Mesothelial cell of epicardium (in vitro differentiated cells): Measurements from ENCODE around the gene KLF11. TPM values are rescaled to one million over a fixed set of nuclear protein-coding genes. Genes with fewer than 3 reads are reported as not detected.

Experiments used
- DNase-seq, 2 experiments: peaks; one replicate each; pipeline ENCODE4 v3.0.0; 2021; ENCODE audit warnings: low spot score in 2 of 2; ENCODE audit not compliant: unreplicated experiment in 2 of 2
- H3K27ac Mint-ChIP-seq: 2 replicates; pipeline ENCODE4 v1.8.0; 2021; ENCODE audit warnings: mixed read lengths
- H3K27me3 Mint-ChIP-seq: 2 replicates; pipeline ENCODE4 v1.8.0; 2021; ENCODE audit warnings: low read depth, mixed read lengths
- H3K36me3 Mint-ChIP-seq: 2 replicates; pipeline ENCODE4 v1.8.0; 2021; ENCODE audit warnings: mixed read lengths
- H3K4me1 Mint-ChIP-seq: 2 replicates; pipeline ENCODE4 v1.8.0; 2021; ENCODE audit warnings: mixed read lengths
- H3K4me3 Mint-ChIP-seq: 2 replicates; pipeline ENCODE4 v1.8.0; 2021; ENCODE audit warnings: mild to moderate bottlenecking, moderate library complexity, mixed read lengths
- H3K9me3 Mint-ChIP-seq: 2 replicates; pipeline ENCODE4 v1.8.0; 2021; ENCODE audit warnings: mixed read lengths
- CTCF ChIP-seq: fragments of 200-600 bp; sonication (generic); IDR thresholded peaks from one replicate; pipeline ENCODE4 v1.5.0; 2021; ENCODE audit warnings: antibody characterized with exemption; ENCODE audit not compliant: unreplicated experiment
- total RNA-seq: library from RNA; stranded (reverse); gene quantifications from 3 replicates; pipeline ENCODE4 v1.2.1, GENCODE V29; 2021

KLF11 gene
- total RNA-seq, 1 donor from 2014 or later = 15.8 TPM

- Mint-ChIP-seq H3K27me3 (peaks cover 64% of the 10 kb centered on the region), H3K4me3 (no peak overlapping the region), H3K4me1 (peaks cover 9% of the 10 kb centered on the region), H3K27ac (no peak overlapping the region), H3K9me3 (no peaks in the 10 kb centered on the region), H3K36me3 (no peaks in the 10 kb centered on the region)
- TF ChIP-seq CTCF = no peak
- no peak for DNase-seq
Measured at GRCh38 chr2:10084223-10084865, 41.0 kb downstream of the KLF11 start.

- Mint-ChIP-seq H3K4me1 (peaks cover 9% of the 10 kb centered on the region), H3K9me3 (no peaks in the 10 kb centered on the region), H3K4me3 (no peak overlapping the region), H3K27me3 (peaks cover 72% of the 10 kb centered on the region), H3K36me3 (no peaks in the 10 kb centered on the region), H3K27ac (no peak overlapping the region)
- no peak for DNase-seq
- TF ChIP-seq CTCF = no peak
Measured at GRCh38 chr2:10085043-10085667, 41.8 kb downstream of the KLF11 start.

GRCh38 chr2:10085668-10086059, 42.3 kb downstream of the KLF11 start:
- Mint-ChIP-seq H3K36me3 (no peaks in the 10 kb centered on the region), H3K4me1 (peaks cover 9% of the 10 kb centered on the region), H3K27me3 (peaks cover 70% of the 10 kb centered on the region), H3K4me3 (no peak overlapping the region), H3K27ac (no peak overlapping the region), H3K9me3 (no peaks in the 10 kb centered on the region)
- DNase-seq = no peak
- TF ChIP-seq CTCF = no peak

GRCh38 chr2:10086950-10087349, 43.6 kb downstream of the KLF11 start:
- Mint-ChIP-seq H3K4me1 (peaks cover 3% of the 10 kb centered on the region), H3K27ac (no peak overlapping the region), H3K9me3 (no peaks in the 10 kb centered on the region), H3K4me3 (no peak overlapping the region), H3K36me3 (no peaks in the 10 kb centered on the region), H3K27me3 (peaks cover 57% of the 10 kb centered on the region)
- no peak for TF ChIP-seq CTCF
- no peak for DNase-seq

- Mint-ChIP-seq H3K27me3 (peaks cover 53% of the 10 kb centered on the region), H3K27ac (no peak overlapping the region), H3K36me3 (no peaks in the 10 kb centered on the region), H3K9me3 (no peaks in the 10 kb centered on the region), H3K4me1 (peaks cover 3% of the 10 kb centered on the region), H3K4me3 (no peak overlapping the region)
- no peak for TF ChIP-seq CTCF
- no peak for DNase-seq
Measured at GRCh38 chr2:10087360-10087759, 44.0 kb downstream of the KLF11 start.
